GM12865 (cell line): ENCODE measurements around the gene ANKRD40.

Experiments
- DNase-seq: peaks from one replicate; pipeline ENCODE4 v3.0.0; 2010; ENCODE audit warnings: low read depth
- H3K4me3 ChIP-seq: 2 replicates; pipeline ENCODE4 v1.5.1; 2011; ENCODE audit warnings: mild to moderate bottlenecking, low read depth, low read length, control low read depth
- CTCF ChIP-seq: IDR thresholded peaks from 2 replicates; pipeline ENCODE4 v1.5.1; 2011; ENCODE audit warnings: low read length, control low read depth, low read depth, inconsistent platforms; ENCODE audit not compliant: insufficient read depth; ENCODE audit errors: missing control alignments

Gene ANKRD40

DNA sequence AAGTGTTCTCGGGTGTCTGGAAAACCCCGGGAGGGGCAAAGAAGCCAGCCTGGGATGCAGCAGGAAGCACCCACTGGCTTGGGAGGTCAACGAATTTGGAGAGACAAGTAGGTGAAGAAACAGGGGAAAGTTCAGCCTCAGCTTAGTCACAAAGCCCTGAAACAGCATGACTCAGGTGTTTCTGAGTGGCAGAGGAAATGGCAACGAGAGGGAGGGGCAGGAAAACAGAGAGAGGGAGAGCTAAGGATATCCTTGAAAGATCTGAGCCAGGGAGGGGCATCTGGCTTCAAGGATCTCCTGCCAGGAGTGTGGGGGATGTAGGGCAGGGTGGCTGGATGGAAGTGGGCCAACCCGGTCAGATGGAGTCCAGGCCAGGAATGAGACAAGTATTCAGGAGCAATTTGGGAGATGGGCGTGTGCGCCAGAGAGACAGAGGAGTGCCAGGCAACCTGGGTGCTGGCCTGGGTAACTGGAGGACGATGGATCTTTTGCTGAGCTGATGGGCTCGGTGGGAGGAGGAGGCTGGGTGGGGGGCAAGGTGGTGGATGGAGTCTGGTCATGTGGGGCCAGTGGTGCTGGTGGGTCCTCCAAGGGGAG, 45.8 kb downstream of the ANKRD40 start:
- DNase-seq, result peak; percentile 18
- H3K4me3 ChIP-seq, result no peak overlapping the region
- TF ChIP-seq CTCF, result no peak

DNA sequence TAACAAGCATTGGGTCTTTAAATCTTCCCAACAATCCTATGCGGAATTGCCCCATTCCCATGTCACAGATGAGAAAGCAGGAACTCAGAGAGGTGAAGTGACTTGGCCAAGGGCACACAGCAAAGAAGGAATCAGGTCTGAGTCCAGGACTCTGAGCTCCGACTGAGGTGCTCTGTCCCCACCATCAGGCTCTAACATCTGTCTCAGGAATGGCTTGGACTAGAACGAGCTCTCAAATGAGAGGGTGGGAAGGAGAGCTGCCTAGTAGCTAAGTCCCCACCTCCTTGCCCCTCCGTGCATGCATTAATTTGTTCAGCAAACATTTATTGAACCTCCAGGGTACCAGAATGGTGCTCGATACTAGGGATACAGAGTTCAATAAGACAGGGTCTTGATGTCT, 46.4 kb downstream of the ANKRD40 start:
- no peak for TF ChIP-seq CTCF

DNA sequence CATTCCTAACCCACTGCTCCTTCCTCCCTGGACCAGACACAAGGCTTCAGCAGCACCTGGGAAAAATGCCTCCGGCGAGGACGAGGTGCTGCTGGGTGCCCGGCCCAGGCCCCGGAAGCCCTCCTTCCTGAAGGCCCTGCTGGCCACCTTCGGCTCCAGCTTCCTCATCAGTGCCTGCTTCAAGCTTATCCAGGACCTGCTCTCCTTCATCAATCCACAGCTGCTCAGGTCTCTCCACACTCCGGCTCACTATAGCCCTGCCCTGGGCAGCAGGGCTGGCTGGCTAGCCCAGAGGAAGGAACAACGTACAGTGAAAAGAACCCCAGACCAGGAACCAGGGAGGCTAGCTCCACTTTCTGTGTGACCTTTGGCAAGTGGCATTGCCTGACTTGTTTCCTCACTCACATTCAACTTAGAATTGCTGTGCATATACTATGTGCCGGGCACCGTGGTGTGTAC, 46.8 kb downstream of the ANKRD40 start:
- DNase-seq, result no peak
- no peak for TF ChIP-seq CTCF
- no peak overlapping the region for H3K4me3 ChIP-seq

More for the DNA sequence above, 46.4 kb downstream of the ANKRD40 start:
- H3K4me3 ChIP-seq, result no peak overlapping the region
- no peak for DNase-seq

GRCh38 chr17:50660042-50660886, 47.5 kb downstream of the ANKRD40 start:
- no peak for DNase-seq
- TF ChIP-seq CTCF, result no peak
- no peak overlapping the region for H3K4me3 ChIP-seq

DNA sequence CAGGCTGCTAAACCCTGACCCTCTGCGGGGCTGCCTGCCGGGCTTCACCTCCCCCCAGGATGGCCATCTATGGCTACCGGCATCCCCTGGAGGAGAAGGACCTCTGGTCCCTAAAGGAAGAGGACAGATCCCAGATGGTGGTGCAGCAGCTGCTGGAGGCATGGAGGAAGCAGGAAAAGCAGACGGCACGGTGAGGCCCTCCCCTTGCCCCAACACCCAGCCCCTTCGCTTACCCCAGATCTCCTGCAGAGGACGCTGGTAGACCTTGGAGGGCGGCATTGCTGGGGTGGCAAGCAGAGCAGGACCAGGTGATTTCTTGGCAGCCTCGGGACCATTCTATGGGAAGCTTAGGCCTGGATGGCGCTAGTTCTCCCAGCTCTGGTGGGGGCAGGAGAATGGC, 48.5 kb downstream of the ANKRD40 start:
- no peak for DNase-seq
- TF ChIP-seq CTCF, result no peak
- H3K4me3 ChIP-seq, result no peak overlapping the region

GRCh38 chr17:50658616-50659015, 49.1 kb downstream of the ANKRD40 start:
- TF ChIP-seq CTCF, result no peak
- DNase-seq, result no peak
- no peak overlapping the region for H3K4me3 ChIP-seq
